RKO (cell line): ENCODE measurements around the gene OR12D3.
"Not testable (repeated sequence)": the region's sequence is repeated elsewhere in the genome, so short reads cannot be mapped to it uniquely, and the experiment has no call there.

Source experiments
- DNase-seq: peaks from one replicate; pipeline ENCODE4 v3.0.0-alpha.2; 2016; ENCODE audit warnings: low spot score

OR12D3 gene, protein sequence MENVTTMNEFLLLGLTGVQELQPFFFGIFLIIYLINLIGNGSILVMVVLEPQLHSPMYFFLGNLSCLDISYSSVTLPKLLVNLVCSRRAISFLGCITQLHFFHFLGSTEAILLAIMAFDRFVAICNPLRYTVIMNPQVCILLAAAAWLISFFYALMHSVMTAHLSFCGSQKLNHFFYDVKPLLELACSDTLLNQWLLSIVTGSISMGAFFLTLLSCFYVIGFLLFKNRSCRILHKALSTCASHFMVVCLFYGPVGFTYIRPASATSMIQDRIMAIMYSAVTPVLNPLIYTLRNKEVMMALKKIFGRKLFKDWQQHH

DNA sequence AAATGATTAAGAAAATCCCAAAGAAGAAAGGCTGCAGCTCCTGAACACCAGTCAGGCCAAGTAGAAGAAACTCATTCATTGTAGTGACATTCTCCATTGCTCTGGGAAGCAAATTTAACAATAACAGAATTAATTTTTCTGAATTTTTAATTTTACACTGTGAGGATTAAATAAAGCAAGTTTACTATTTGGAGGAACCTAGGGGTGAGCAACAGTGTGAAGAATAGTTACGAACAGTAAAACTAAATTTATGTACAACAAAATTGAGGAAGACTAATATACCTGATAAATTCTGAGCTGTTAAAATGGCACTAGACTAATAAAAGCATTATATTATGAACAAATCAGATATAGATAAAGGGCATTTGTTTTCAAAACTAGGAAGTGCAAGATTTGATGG, at the start of gene OR12D3:
Gene OR12D3 (minus strand): TSS at position 101 of the 400 bp plus-strand sequence. CDS start 4 bp downstream, at position 97.
- DNase-seq, result no peak

GRCh38 chr6:29424575-29424974, 49.5 kb upstream of the OR12D3 start:
- no peak for DNase-seq

DNA sequence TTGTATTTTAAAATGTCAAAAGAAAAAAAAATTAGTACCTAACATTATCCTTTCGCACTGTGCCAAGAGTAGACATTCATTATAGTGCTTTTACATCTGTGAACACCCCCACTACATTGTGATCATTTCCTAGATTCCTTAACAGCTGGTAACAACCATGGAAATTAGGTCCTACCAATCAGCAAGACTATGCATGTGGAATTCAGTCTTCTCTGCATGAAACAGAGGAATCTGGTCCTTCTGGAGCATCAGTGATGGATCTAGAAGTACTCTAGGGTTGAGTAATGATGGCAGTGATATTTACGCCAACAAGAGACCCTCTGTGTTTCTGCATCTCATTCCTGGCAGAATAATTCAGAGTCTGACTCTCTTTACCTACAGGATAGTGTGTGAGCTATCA, 49.1 kb upstream of the OR12D3 start:
- no peak for DNase-seq

GRCh38 chr6:29419516-29419915, 44.4 kb upstream of the OR12D3 start:
- DNase-seq, result no peak

DNA sequence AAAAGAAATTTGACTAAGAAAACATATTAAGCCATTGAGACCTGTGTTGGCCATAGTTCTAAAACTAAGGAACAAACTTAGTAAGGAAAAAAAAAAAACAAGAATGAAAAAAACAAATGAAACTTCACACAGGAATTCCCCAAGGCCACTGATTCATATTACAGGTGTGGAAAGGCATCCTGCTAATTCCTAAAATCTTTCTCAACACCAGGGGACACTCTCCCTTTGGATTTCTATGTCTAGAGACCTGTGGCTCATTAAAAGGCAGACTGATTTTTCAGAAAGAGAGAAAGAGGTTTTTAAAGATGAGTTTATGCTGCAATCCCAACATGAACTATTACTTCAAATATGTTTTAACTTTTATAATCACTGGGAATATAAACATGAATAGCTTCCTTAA, 39.5 kb upstream of the OR12D3 start, which contains the start of gene OR12D1:
Gene OR12D1 (plus strand): TSS at position 341 of the 400 bp plus-strand sequence.
- no peak for DNase-seq

DNA sequence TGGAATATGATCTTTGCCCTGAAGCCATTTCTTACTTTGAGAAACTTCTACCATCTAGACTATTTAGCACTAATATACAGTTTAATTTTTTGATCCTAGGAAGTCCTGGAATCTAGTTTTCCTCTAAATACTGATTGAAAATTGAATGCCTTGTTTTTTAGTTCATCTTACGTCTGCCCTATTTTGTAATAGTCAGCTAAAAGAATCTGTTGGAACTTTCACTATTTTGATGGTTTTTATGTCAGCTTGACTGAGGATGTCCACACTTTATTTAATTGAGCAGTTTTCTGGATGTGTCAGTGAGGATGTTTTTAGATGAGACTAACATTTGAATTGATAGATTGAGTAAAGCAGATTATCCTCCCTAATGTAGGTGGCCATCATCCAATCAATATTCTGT, 28.7 kb upstream of the OR12D3 start:
- DNase-seq, result no peak

- no peak for DNase-seq
Observed at GRCh38 chr6:29399525-29399924, 24.4 kb upstream of the OR12D3 start.

GRCh38 chr6:29395331-29395730, 20.2 kb upstream of the OR12D3 start, which contains the start of gene OR12D2:
Gene OR12D2, plus strand, starts transcription at chr6:29395631. Its CDS starts 1,069 bp downstream, at chr6:29396700.
- no peak for DNase-seq

- DNase-seq, result no peak
Observed at GRCh38 chr6:29388533-29388932, 13.4 kb upstream of the OR12D3 start.

DNA sequence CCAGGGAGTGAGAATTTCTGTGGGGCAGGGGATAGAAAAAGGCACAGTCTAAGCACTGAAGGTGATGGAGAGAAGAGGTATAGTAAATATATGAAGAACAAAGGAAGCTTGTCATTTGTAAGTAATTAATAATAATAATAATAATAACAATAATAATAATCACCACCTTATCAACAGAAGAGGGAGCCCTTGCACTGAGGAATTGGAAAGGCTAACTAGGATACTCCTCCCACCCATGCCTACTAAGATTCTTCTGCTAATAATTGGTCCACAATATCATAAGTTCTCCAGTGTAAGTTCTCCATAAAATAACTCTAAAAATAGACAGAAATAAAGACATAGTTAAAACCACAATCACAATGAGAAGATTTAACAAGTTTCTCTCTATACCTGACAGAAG, 912 bp upstream of the OR12D3 start:
- DNase-seq, result peak; percentile 1

- DNase-seq, result no peak
Observed at GRCh38 chr6:29368765-29369164, 6.3 kb downstream of the OR12D3 start, which contains the start of gene OR5V1. Gene OR5V1, minus strand, starts transcription at chr6:29368865. Its CDS starts 12,670 bp downstream, at chr6:29356195.

DNA sequence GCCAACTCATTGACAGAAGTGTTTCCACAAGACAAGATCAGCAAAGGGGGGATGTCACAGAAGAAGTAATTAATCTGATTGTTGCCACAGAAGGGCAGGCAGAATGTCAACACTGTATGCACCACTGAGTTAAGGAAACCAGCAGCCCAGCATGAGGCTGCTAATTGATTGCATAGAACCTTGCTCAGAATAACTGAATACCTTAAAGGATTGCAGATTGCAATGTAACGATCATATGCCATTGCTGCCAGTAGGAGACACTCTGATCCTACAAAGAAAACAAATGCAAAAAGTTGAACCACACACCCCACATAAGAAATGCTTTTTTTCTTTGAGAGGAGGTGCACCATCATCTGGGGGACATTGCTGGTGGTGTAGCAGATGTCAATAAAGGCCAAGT, 19.5 kb downstream of the OR12D3 start:
- no peak for DNase-seq

- DNase-seq, result no peak
Observed at GRCh38 chr6:29354980-29355379, 20.1 kb downstream of the OR12D3 start.

- DNase-seq, result not testable (repeated sequence)
Observed at GRCh38 chr6:29349348-29349747, 25.7 kb downstream of the OR12D3 start.

GRCh38 chr6:29345380-29345779, 29.7 kb downstream of the OR12D3 start:
- DNase-seq, result no peak

GRCh38 chr6:29336269-29336668, 38.8 kb downstream of the OR12D3 start:
- DNase-seq, result no peak

DNA sequence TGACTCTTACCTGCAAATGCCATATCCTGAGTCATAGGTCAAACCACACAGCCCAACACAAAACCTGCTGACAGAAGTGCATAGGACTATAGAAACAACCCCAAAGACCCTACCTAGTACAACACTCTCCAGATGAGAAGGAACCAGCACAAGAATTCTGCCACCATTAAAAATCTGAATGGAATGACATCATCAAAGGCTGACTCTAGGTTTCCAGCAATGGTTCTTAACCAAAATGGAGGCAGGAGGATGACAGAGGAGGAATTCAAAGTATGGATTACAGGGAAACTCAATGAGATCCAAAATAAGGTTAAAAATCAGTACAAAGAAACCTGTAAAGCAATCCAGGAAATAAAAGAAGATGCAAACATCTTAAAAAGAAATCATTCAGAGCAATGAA, 42.4 kb downstream of the OR12D3 start:
- DNase-seq, result no peak

GRCh38 chr6:29325777-29326176, 49.3 kb downstream of the OR12D3 start:
- DNase-seq, result no peak
